GM19035 (cell line): Measurements from ENCODE around the gene ENG.
"Not testable (repeated sequence)": the region's sequence is repeated elsewhere in the genome, so short reads cannot be mapped to it uniquely, and the experiment has no call there.

Experiments used
- ATAC-seq: cut with Tn5 transposase; IDR thresholded peaks from one replicate; pipeline ENCODE4 v1.9.1; 2021; ENCODE audit not compliant: unreplicated experiment

Gene ENG

GRCh38 chr9:127846443-127847177 is 7.8 kb downstream of the ENG start:
- ATAC-seq, result no peak

- not testable (repeated sequence) for ATAC-seq
Measured at GRCh38 chr9:127845619-127846018, 8.8 kb downstream of the ENG start.

- ATAC-seq, result no peak
Measured at GRCh38 chr9:127844821-127845359, 9.6 kb downstream of the ENG start.

GRCh38 chr9:127841087-127841835 is 13.2 kb downstream of the ENG start:
- no peak for ATAC-seq

- no peak for ATAC-seq
Measured at GRCh38 chr9:127838375-127839078, 15.9 kb downstream of the ENG start.

- no peak for ATAC-seq
Measured at GRCh38 chr9:127837346-127837745, 17.1 kb downstream of the ENG start.

GRCh38 chr9:127836561-127836960 is 17.9 kb downstream of the ENG start:
- ATAC-seq, result not testable (repeated sequence)

GRCh38 chr9:127835991-127836516 is 18.4 kb downstream of the ENG start:
- no peak for ATAC-seq

- ATAC-seq, result no peak
Measured at GRCh38 chr9:127833555-127833954, 20.9 kb downstream of the ENG start.

GRCh38 chr9:127832248-127832647 is 22.2 kb downstream of the ENG start:
- ATAC-seq, result no peak

GRCh38 chr9:127829205-127829906 is 25.1 kb downstream of the ENG start:
- ATAC-seq, result no peak

GRCh38 chr9:127828262-127829031 is 26.0 kb downstream of the ENG start:
- no peak for ATAC-seq

GRCh38 chr9:127826253-127826913 is 28.1 kb downstream of the ENG start:
- ATAC-seq, result no peak

- no peak for ATAC-seq
Measured at GRCh38 chr9:127825319-127826051, 29.0 kb downstream of the ENG start.

GRCh38 chr9:127822108-127822507 is 32.4 kb downstream of the ENG start:
- no peak for ATAC-seq

GRCh38 chr9:127818574-127818973 is 35.9 kb downstream of the ENG start:
- no peak for ATAC-seq

GRCh38 chr9:127817881-127818434 is 36.5 kb downstream of the ENG start:
- no peak for ATAC-seq

- no peak for ATAC-seq
Measured at GRCh38 chr9:127816728-127817127, 37.7 kb downstream of the ENG start.
